Spleen (tissue), 7 donors: ENCODE measurements around the gene TNPO1.

Experiments
- CTCF ChIP-seq, 11 experiments: fragments of 200-600 bp in 7 of 11; fragments of 450-650 bp in 4 of 11; sonication (generic) in 4 of 11; IDR thresholded peaks in 8 of 11; conservative IDR thresholded peaks in 3 of 11; 1 replicate in 7 of 11; 2 replicates in 4 of 11; pipeline versions ENCODE4 v1.4.0 to v1.8.0; 2016 to 2021; ENCODE audit warnings: antibody characterized with exemption in 11 of 11, inconsistent platforms in 4 of 11, mild to moderate bottlenecking in 1 of 11
- POLR2AphosphoS5 ChIP-seq, 3 donors: sonication (generic); formaldehyde crosslinking; IDR thresholded peaks; one replicate each; pipeline ENCODE4 v1.5.1; 2017; ENCODE audit warnings: antibody characterized with exemption in 3 of 3
- donor health status: DM: no; HTN: no; CAD: no; lungs with moderate emphysema.
- donor health status: DM: no; HTN: no; CAD: no.
- donor health status: DM: no; HTN: no; CAD: no.

- TF ChIP-seq POLR2AphosphoS5 (IDR thresholded peaks at IDR 0.05) (no peak), CTCF (IDR thresholded peaks at IDR 0.05 in 8 of 11, conservative IDR thresholded peaks at IDR 0.05 in 3 of 11) (peak in 4 of 11 experiments; percentile 10 to 35 (median 30))
Observed at GRCh38 chr5:72920690-72921502, 104.4 kb downstream of the TNPO1 start.
